ENCODE data around the gene HTRA2.
A peak's percentile ranks its signal among the peaks of the same experiment; 100 is the strongest.

The HTRA2 gene

DNA sequence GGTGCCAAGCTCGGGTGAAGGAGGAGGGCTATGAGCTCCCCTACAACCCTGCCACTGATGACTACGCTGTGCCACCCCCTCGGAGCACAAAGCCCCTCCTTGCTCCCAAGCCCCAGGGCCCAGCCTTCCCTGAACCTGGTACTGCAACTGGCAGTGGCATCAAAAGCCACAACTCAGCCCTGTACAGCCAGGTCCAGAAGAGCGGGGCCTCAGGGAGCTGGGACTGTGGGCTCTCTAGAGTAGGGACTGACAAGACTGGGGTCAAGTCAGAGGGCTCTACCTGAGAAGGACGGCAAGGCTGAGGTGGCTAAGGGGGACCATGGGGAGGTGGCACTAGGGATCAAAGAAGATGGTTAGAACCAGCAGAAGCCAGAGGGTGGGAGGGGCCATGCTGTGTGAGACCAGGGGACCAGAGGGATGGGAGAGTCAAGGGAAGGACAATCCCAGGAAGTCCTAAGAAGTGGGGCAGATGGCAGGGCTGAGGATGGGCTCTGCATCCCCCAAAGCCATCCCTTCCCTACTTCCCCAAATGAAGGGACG is 27.2 kb downstream of the HTRA2 start:
- Histone ChIP-seq H3K27me3 (ENCODE audit: insufficient read depth, poor library complexity, severe bottlenecking) (no peaks in the 10 kb centered on the region), H3K27ac (replicated peaks) (peak overlapping the region; percentile 94; the same call in 1 of the 2 replicates), H3K4me3 (replicated peaks; ENCODE audit: insufficient read depth, low read length) (no peak overlapping the region)
- no peak for DNase-seq (ENCODE audit: low read depth in 1 of 2, low spot score in 1 of 2)
- TF ChIP-seq POLR2AphosphoS5 (IDR thresholded peaks at IDR 0.05; ENCODE audit: low read depth) (no peak; the same call in 1 of the 2 replicates), SPI1 (IDR thresholded peaks at IDR 0.05; ENCODE audit: borderline replicate concordance, low read depth) (no peak), CTCF (IDR thresholded peaks at IDR 0.05; ENCODE audit: insufficient read depth, low read length) (no peak), GABPA (IDR thresholded peaks at IDR 0.05; ENCODE audit: low read depth) (no peak)
- TF ChIP-seq, protein P1, sequence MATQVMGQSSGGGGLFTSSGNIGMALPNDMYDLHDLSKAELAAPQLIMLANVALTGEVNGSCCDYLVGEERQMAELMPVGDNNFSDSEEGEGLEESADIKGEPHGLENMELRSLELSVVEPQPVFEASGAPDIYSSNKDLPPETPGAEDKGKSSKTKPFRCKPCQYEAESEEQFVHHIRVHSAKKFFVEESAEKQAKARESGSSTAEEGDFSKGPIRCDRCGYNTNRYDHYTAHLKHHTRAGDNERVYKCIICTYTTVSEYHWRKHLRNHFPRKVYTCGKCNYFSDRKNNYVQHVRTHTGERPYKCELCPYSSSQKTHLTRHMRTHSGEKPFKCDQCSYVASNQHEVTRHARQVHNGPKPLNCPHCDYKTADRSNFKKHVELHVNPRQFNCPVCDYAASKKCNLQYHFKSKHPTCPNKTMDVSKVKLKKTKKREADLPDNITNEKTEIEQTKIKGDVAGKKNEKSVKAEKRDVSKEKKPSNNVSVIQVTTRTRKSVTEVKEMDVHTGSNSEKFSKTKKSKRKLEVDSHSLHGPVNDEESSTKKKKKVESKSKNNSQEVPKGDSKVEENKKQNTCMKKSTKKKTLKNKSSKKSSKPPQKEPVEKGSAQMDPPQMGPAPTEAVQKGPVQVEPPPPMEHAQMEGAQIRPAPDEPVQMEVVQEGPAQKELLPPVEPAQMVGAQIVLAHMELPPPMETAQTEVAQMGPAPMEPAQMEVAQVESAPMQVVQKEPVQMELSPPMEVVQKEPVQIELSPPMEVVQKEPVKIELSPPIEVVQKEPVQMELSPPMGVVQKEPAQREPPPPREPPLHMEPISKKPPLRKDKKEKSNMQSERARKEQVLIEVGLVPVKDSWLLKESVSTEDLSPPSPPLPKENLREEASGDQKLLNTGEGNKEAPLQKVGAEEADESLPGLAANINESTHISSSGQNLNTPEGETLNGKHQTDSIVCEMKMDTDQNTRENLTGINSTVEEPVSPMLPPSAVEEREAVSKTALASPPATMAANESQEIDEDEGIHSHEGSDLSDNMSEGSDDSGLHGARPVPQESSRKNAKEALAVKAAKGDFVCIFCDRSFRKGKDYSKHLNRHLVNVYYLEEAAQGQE (IDR thresholded peaks at IDR 0.05; ENCODE audit: insufficient replicate concordance, low read depth) = no peak

- Histone ChIP-seq H3K27ac (replicated peaks) (peak overlapping the region; percentile 52), H3K4me3 (replicated peaks; ENCODE audit: insufficient read depth, low read length) (no peak overlapping the region), H3K27me3 (ENCODE audit: insufficient read depth, poor library complexity, severe bottlenecking) (no peaks in the 10 kb centered on the region)
- TF ChIP-seq POLR2AphosphoS5 (IDR thresholded peaks at IDR 0.05; ENCODE audit: low read depth) = peak; percentile 23; the same call in 1 of the 2 replicates
- TF ChIP-seq, protein P1 (IDR thresholded peaks at IDR 0.05; ENCODE audit: insufficient replicate concordance, low read depth) = no peak
- DNase-seq (ENCODE audit: low read depth in 1 of 2, low spot score in 1 of 2) = peak in 1 of 2 experiments; percentile 46
Observed at GRCh38 chr2:74558284-74559230, 28.8 kb downstream of the HTRA2 start.

DNA sequence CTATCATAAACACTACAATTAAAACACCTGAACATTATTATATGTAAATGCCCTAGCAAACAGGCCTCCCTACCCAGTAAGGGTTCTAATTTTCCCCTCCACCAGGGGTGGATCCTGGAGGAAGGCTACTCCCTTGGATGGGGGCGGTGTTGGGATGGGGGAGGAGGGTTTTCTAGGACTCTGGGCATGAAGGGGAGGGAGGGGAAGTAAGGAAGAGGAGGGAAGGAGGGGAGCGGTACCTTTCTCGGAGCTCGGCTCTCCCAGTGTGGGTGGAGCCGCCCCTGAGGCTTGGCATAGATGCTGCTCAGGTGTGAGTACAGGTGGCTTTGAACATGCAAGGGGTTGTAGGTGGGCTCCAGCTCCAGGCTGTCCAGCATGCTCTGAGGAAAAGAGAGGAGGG is 30.2 kb downstream of the HTRA2 start:
- no peak for DNase-seq (ENCODE audit: low read depth in 1 of 2, low spot score in 1 of 2)
- no peak overlapping the region for H3K27ac ChIP-seq (replicated peaks)
- no peak for TF ChIP-seq POLR2AphosphoS5 (IDR thresholded peaks at IDR 0.05; ENCODE audit: low read depth)
- no peak for TF ChIP-seq SPI1 (IDR thresholded peaks at IDR 0.05; ENCODE audit: borderline replicate concordance, low read depth)
- no peak for TF ChIP-seq CTCF (IDR thresholded peaks at IDR 0.05; ENCODE audit: insufficient read depth, low read length)
- TF ChIP-seq, protein P1 (IDR thresholded peaks at IDR 0.05; ENCODE audit: insufficient replicate concordance, low read depth) = no peak
- TF ChIP-seq GABPA (IDR thresholded peaks at IDR 0.05; ENCODE audit: low read depth) = no peak
- H3K27me3 ChIP-seq (ENCODE audit: insufficient read depth, poor library complexity, severe bottlenecking) = no peaks in the 10 kb centered on the region
- no peak overlapping the region for H3K4me3 ChIP-seq (replicated peaks; ENCODE audit: insufficient read depth, low read length)
